ENCODE measurements around the gene MIGA2. TPM values are rescaled to one million over a fixed set of nuclear protein-coding genes. Genes with fewer than 3 reads are reported as not detected.

The MIGA2 gene
- total and polyA plus RNA-seq, 2 donors (not counting 1 experiment from before 2014, with no cell fraction given) = 62.1 to 78.1 TPM

GRCh38 chr9:129008986-129009583 lies 27.3 kb upstream of the MIGA2 start:
- Histone ChIP-seq H3K36me3 (replicated peaks in 1 of 2; ENCODE audit: control extremely low read depth in 1 of 2, control insufficient read depth in 1 of 2, extremely low read depth in 1 of 2, insufficient read depth in 2 of 2, low read length in 1 of 2) (peaks cover 0 to 70% of the 10 kb centered on the region in 2 experiments), H2AFZ (ENCODE audit: insufficient read depth, low read depth, low read length, poor library complexity, severe bottlenecking) (no peak overlapping the region), H3K27me3 (replicated peaks in 1 of 4; ENCODE audit: control extremely low read depth in 1 of 4, control insufficient read depth in 3 of 4, insufficient read depth in 4 of 4, low read length in 3 of 4) (no peaks in the 10 kb centered on the region), H3K27ac (ENCODE audit: low read length in 2 of 2) (no peak overlapping the region), H3K4me2 (replicated peaks; ENCODE audit: low read depth, low read length, poor library complexity, severe bottlenecking) (no peak overlapping the region), H4K20me1 (ENCODE audit: control insufficient read depth, insufficient read depth, low read length, poor library complexity, severe bottlenecking) (no peaks in the 10 kb centered on the region), H3K9me3 (ENCODE audit: control extremely low read depth in 1 of 3, control insufficient read depth in 2 of 3, insufficient read depth in 1 of 3, low read length in 2 of 3) (no peaks in the 10 kb centered on the region), H3K9ac (ENCODE audit: low read length) (no peak overlapping the region), H3K79me2 (ENCODE audit: control insufficient read depth, insufficient read depth, low read length) (peaks cover 5% of the 10 kb centered on the region), H3K4me1 (ENCODE audit: control insufficient read depth in 2 of 2, insufficient read depth in 2 of 2, low read length in 2 of 2) (no peaks in the 10 kb centered on the region), H3K4me3 (ENCODE audit: control extremely low read depth in 1 of 5, extremely low read depth in 1 of 5, insufficient read depth in 1 of 5, low read depth in 2 of 5, low read length in 4 of 5) (no peak overlapping the region)
- ATAC-seq (ENCODE audit: low read depth) (no peak), DNase-seq (no peak)
- Mint-ChIP-seq H3K9me3 (ENCODE audit: insufficient read depth) (no peaks in the 10 kb centered on the region), H3K27ac (no peak overlapping the region), H3K4me3 (no peak overlapping the region), H3K27me3 (no peaks in the 10 kb centered on the region), H3K4me1 (no peaks in the 10 kb centered on the region)
- intact Hi-C loops (cut with micrococcal nuclease) = no loop called here
- POLR2A ChIA-PET = no interaction called here
- CTCF ChIA-PET = interaction anchor here (0.6 to 1.2 kb wide), 2 partner anchors 56 to 145 kb away, joined by 3 to 4 read pairs; no protein-coding TSS in a partner anchor
- 94% methylated on average over 9 of the region's 13 CpGs for WGBS (ENCODE audit: insufficient coverage)
- no peak for TF ChIP-seq CTCF (IDR thresholded peaks at IDR 0.05)

GRCh38 chr9:129009584-129010141 lies 26.8 kb upstream of the MIGA2 start:
- Histone ChIP-seq H4K20me1 (ENCODE audit: control insufficient read depth, insufficient read depth, low read length, poor library complexity, severe bottlenecking) (no peaks in the 10 kb centered on the region), H3K4me2 (replicated peaks; ENCODE audit: low read depth, low read length, poor library complexity, severe bottlenecking) (no peak overlapping the region), H3K27me3 (replicated peaks in 1 of 4; ENCODE audit: control extremely low read depth in 1 of 4, control insufficient read depth in 3 of 4, insufficient read depth in 4 of 4, low read length in 3 of 4) (no peaks in the 10 kb centered on the region), H3K27ac (ENCODE audit: low read length in 2 of 2) (no peak overlapping the region), H3K36me3 (replicated peaks in 1 of 2; ENCODE audit: control extremely low read depth in 1 of 2, control insufficient read depth in 1 of 2, extremely low read depth in 1 of 2, insufficient read depth in 2 of 2, low read length in 1 of 2) (peaks cover 0 to 73% of the 10 kb centered on the region in 2 experiments), H3K9ac (ENCODE audit: low read length) (no peak overlapping the region), H3K4me1 (ENCODE audit: control insufficient read depth in 2 of 2, insufficient read depth in 2 of 2, low read length in 2 of 2) (no peaks in the 10 kb centered on the region), H2AFZ (ENCODE audit: insufficient read depth, low read depth, low read length, poor library complexity, severe bottlenecking) (no peak overlapping the region), H3K4me3 (ENCODE audit: control extremely low read depth in 1 of 5, extremely low read depth in 1 of 5, insufficient read depth in 1 of 5, low read depth in 2 of 5, low read length in 4 of 5) (no peak overlapping the region), H3K9me3 (ENCODE audit: control extremely low read depth in 1 of 3, control insufficient read depth in 2 of 3, insufficient read depth in 1 of 3, low read length in 2 of 3) (no peaks in the 10 kb centered on the region), H3K79me2 (ENCODE audit: control insufficient read depth, insufficient read depth, low read length) (peaks cover 7% of the 10 kb centered on the region)
- intact Hi-C loops (cut with micrococcal nuclease) = no loop called here
- H3K9me3 Mint-ChIP-seq (ENCODE audit: insufficient read depth) = no peaks in the 10 kb centered on the region
- peak; percentile 3 for DNase-seq
- H3K4me3 Mint-ChIP-seq = no peak overlapping the region
- ChIA-PET POLR2A (no interaction called here), CTCF (interaction anchor here (1.1 kb wide), 1 partner anchor 18 kb away, joined by 3 read pairs; the partner anchor contains the start of gene SH3GLB2)
- TF ChIP-seq CTCF (IDR thresholded peaks at IDR 0.05) (no peak), EZH2 (IDR thresholded peaks at IDR 0.05; ENCODE audit: borderline replicate concordance, insufficient read depth, low read depth, low read length, poor library complexity, severe bottlenecking) (no peak)
- ATAC-seq (ENCODE audit: low read depth) = no peak
- no peaks in the 10 kb centered on the region for H3K27me3 Mint-ChIP-seq
- WGBS (ENCODE audit: insufficient coverage) = 96% methylated on average over 16 of the region's 17 CpGs
- no peak overlapping the region for H3K27ac Mint-ChIP-seq
- H3K4me1 Mint-ChIP-seq = no peaks in the 10 kb centered on the region

Measured in B cell (primary cell).